ENCODE measurements around the gene GPR146. TPM values are rescaled to one million over a fixed set of nuclear protein-coding genes. Genes with fewer than 3 reads are reported as not detected.

Gene GPR146
- total RNA-seq, 1 experiment from 2014 or later = 2.9 TPM

GRCh38 chr7:1030444-1031070 is 13.8 kb upstream of the GPR146 start:
- intact Hi-C loops (cut with micrococcal nuclease; ENCODE audit: unreplicated experiment) = no loop called here
- H3K27me3 ChIP-seq (ENCODE audit: control insufficient read depth, insufficient read depth, low read length) = no peaks in the 10 kb centered on the region
- H3K4me1 ChIP-seq (ENCODE audit: control insufficient read depth, insufficient read depth, low read length) = peaks cover 27% of the 10 kb centered on the region
- POLR2A ChIA-PET = interaction anchor here (0.6 kb wide), 1 partner anchor 616 kb away, joined by 3 read pairs; no protein-coding TSS in a partner anchor
- H3K4me3 ChIP-seq (ENCODE audit: low read depth in 2 of 2, low read length in 2 of 2) = no peak overlapping the region
- TF ChIP-seq, protein P1, sequence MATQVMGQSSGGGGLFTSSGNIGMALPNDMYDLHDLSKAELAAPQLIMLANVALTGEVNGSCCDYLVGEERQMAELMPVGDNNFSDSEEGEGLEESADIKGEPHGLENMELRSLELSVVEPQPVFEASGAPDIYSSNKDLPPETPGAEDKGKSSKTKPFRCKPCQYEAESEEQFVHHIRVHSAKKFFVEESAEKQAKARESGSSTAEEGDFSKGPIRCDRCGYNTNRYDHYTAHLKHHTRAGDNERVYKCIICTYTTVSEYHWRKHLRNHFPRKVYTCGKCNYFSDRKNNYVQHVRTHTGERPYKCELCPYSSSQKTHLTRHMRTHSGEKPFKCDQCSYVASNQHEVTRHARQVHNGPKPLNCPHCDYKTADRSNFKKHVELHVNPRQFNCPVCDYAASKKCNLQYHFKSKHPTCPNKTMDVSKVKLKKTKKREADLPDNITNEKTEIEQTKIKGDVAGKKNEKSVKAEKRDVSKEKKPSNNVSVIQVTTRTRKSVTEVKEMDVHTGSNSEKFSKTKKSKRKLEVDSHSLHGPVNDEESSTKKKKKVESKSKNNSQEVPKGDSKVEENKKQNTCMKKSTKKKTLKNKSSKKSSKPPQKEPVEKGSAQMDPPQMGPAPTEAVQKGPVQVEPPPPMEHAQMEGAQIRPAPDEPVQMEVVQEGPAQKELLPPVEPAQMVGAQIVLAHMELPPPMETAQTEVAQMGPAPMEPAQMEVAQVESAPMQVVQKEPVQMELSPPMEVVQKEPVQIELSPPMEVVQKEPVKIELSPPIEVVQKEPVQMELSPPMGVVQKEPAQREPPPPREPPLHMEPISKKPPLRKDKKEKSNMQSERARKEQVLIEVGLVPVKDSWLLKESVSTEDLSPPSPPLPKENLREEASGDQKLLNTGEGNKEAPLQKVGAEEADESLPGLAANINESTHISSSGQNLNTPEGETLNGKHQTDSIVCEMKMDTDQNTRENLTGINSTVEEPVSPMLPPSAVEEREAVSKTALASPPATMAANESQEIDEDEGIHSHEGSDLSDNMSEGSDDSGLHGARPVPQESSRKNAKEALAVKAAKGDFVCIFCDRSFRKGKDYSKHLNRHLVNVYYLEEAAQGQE (IDR thresholded peaks at IDR 0.05; ENCODE audit: insufficient read depth in 1 of 2, low read depth in 2 of 2, low read length in 1 of 2) = no peak
- TF ChIP-seq TCF7L2 (IDR thresholded peaks at IDR 0.05; ENCODE audit: low read depth, low read length) = no peak
- no peak for TF ChIP-seq POLR2AphosphoS5 (IDR thresholded peaks at IDR 0.05; ENCODE audit: low read depth, low read length)
- TF ChIP-seq SIN3A (IDR thresholded peaks at IDR 0.05; ENCODE audit: borderline replicate concordance, insufficient read depth, low read depth, low read length) = no peak
- TF ChIP-seq, protein P2, sequence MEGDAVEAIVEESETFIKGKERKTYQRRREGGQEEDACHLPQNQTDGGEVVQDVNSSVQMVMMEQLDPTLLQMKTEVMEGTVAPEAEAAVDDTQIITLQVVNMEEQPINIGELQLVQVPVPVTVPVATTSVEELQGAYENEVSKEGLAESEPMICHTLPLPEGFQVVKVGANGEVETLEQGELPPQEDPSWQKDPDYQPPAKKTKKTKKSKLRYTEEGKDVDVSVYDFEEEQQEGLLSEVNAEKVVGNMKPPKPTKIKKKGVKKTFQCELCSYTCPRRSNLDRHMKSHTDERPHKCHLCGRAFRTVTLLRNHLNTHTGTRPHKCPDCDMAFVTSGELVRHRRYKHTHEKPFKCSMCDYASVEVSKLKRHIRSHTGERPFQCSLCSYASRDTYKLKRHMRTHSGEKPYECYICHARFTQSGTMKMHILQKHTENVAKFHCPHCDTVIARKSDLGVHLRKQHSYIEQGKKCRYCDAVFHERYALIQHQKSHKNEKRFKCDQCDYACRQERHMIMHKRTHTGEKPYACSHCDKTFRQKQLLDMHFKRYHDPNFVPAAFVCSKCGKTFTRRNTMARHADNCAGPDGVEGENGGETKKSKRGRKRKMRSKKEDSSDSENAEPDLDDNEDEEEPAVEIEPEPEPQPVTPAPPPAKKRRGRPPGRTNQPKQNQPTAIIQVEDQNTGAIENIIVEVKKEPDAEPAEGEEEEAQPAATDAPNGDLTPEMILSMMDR (IDR thresholded peaks at IDR 0.05) = no peak
- ATAC-seq (no peak), DNase-seq (ENCODE audit: low read depth, low spot score) (no peak)
- CTCF ChIA-PET = interaction anchor here (0.5 to 0.7 kb wide), 2 partner anchors 1420 to 1439 kb away, joined by 3 read pairs; no protein-coding TSS in a partner anchor
- H3K36me3 ChIP-seq (ENCODE audit: control insufficient read depth, insufficient read depth, low read length) = peaks cover 4% of the 10 kb centered on the region; the same call in 1 of the 2 replicates
- H3K9me3 ChIP-seq (ENCODE audit: control insufficient read depth, insufficient read depth, low read depth, low read length) = no peaks in the 10 kb centered on the region
- in situ Hi-C loops (cut with HindIII; ENCODE audit: low pct_unique_long_range_greater_than_20kb, low sequenced_read_pairs) = no loop called here
- no TSS peak for BruUV-seq (replicated peaks)
- H3K27ac ChIP-seq (ENCODE audit: low read length) = no peak overlapping the region

- ChIA-PET CTCF (no interaction called here), POLR2A (no interaction called here)
- no peak overlapping the region for H3K27ac ChIP-seq (ENCODE audit: low read length)
- H3K36me3 ChIP-seq (ENCODE audit: control insufficient read depth, insufficient read depth, low read length) = no peaks in the 10 kb centered on the region
- in situ Hi-C loops (cut with HindIII; ENCODE audit: low pct_unique_long_range_greater_than_20kb, low sequenced_read_pairs) = no loop called here
- intact Hi-C loops (cut with micrococcal nuclease; ENCODE audit: unreplicated experiment) = no loop called here
- H3K4me3 ChIP-seq (ENCODE audit: low read depth in 2 of 2, low read length in 2 of 2) = no peak overlapping the region
- no peak for DNase-seq (ENCODE audit: low read depth, low spot score)
- no peak for ATAC-seq
- TF ChIP-seq TCF7L2 (IDR thresholded peaks at IDR 0.05; ENCODE audit: low read depth, low read length) (no peak), SIN3A (IDR thresholded peaks at IDR 0.05; ENCODE audit: borderline replicate concordance, insufficient read depth, low read depth, low read length) (no peak), POLR2AphosphoS5 (IDR thresholded peaks at IDR 0.05; ENCODE audit: low read depth, low read length) (no peak)
- TF ChIP-seq, protein P1 (IDR thresholded peaks at IDR 0.05; ENCODE audit: insufficient read depth in 1 of 2, low read depth in 2 of 2, low read length in 1 of 2) = no peak
- TF ChIP-seq, protein P2 (IDR thresholded peaks at IDR 0.05) = no peak
- no TSS peak for BruUV-seq (replicated peaks)
- H3K27me3 ChIP-seq (ENCODE audit: control insufficient read depth, insufficient read depth, low read length) = no peaks in the 10 kb centered on the region
- no peaks in the 10 kb centered on the region for H3K9me3 ChIP-seq (ENCODE audit: control insufficient read depth, insufficient read depth, low read depth, low read length)
- peaks cover 17% of the 10 kb centered on the region for H3K4me1 ChIP-seq (ENCODE audit: control insufficient read depth, insufficient read depth, low read length)
Observed at GRCh38 chr7:1031716-1032455, 12.5 kb upstream of the GPR146 start.

All from Panc1 (cell line).